Activated gamma-delta T cell treated with anti-CD3 and anti-CD28 coated beads, Interleukin-2, amount 50 U/mL, for 16 hours (primary cell): Measurements from ENCODE around the gene TSPAN12.
"Not testable (repeated sequence)": the region's sequence is repeated elsewhere in the genome, so short reads cannot be mapped to it uniquely, and the experiment has no call there.

ENCODE experiments used
- DNase-seq: peaks from one replicate; pipeline ENCODE4 v3.0.0-alpha.2; 2020; ENCODE audit warnings: low read depth

Gene TSPAN12

GRCh38 chr7:120857588-120858573 lies at the start of gene TSPAN12:
Gene TSPAN12 (minus strand): TSS chr7:120858144. CDS start chr7:120856763, 1,381 bp downstream.
- no peak for DNase-seq

- DNase-seq, result no peak
These were observed 41.0 kb upstream of the TSPAN12 start for GRCh38 chr7:120898715-120899499.

GRCh38 chr7:120895253-120895652 lies 37.3 kb upstream of the TSPAN12 start:
- DNase-seq, result not testable (repeated sequence)

GRCh38 chr7:120885602-120886001 lies 27.7 kb upstream of the TSPAN12 start:
- not testable (repeated sequence) for DNase-seq

- no peak for DNase-seq
These were observed 19.8 kb upstream of the TSPAN12 start for GRCh38 chr7:120877701-120878100.

GRCh38 chr7:120876922-120877321 lies 19.0 kb upstream of the TSPAN12 start:
- no peak for DNase-seq

GRCh38 chr7:120874722-120875121 lies 16.8 kb upstream of the TSPAN12 start:
- no peak for DNase-seq

- no peak for DNase-seq
These were observed 16.1 kb upstream of the TSPAN12 start for GRCh38 chr7:120874016-120874415.

GRCh38 chr7:120873401-120873800 lies 15.5 kb upstream of the TSPAN12 start:
- DNase-seq, result no peak

GRCh38 chr7:120869700-120870099 lies 11.8 kb upstream of the TSPAN12 start:
- DNase-seq, result no peak

- DNase-seq, result no peak
These were observed 10.0 kb upstream of the TSPAN12 start for GRCh38 chr7:120867932-120868331.

GRCh38 chr7:120865191-120865981 lies 7.4 kb upstream of the TSPAN12 start:
- DNase-seq, result no peak

GRCh38 chr7:120864141-120864900 lies 6.4 kb upstream of the TSPAN12 start:
- no peak for DNase-seq

- DNase-seq, result no peak
These were observed 5.1 kb upstream of the TSPAN12 start for GRCh38 chr7:120862987-120863590.

- DNase-seq, result no peak
These were observed 2.2 kb upstream of the TSPAN12 start for GRCh38 chr7:120860156-120860555.

GRCh38 chr7:120859459-120859858 lies 1.5 kb upstream of the TSPAN12 start:
- no peak for DNase-seq

GRCh38 chr7:120856621-120857352 lies 1.2 kb downstream of the TSPAN12 start:
- no peak for DNase-seq

- no peak for DNase-seq
These were observed 1.7 kb downstream of the TSPAN12 start for GRCh38 chr7:120856198-120856597.

- no peak for DNase-seq
These were observed 5.2 kb downstream of the TSPAN12 start for GRCh38 chr7:120852700-120853099.

- no peak for DNase-seq
These were observed 14.8 kb downstream of the TSPAN12 start for GRCh38 chr7:120843109-120843508.
